ENCODE measurements around the gene C17orf67.

The C17orf67 gene

GRCh38 chr17:56765449-56765848 is 68.3 kb downstream of the C17orf67 start:
- peaks cover 17% of the 10 kb centered on the region; the same call in 1 of the 2 replicates for H3K27me3 ChIP-seq (ENCODE audit: control insufficient read depth, low read length)
- TF ChIP-seq EZH2phosphoT487 (IDR thresholded peaks at IDR 0.05; ENCODE audit: borderline replicate concordance, low read length) = no peak
- no peak for TF ChIP-seq CTCF (IDR thresholded peaks at IDR 0.05; ENCODE audit: low read depth, low read length, poor library complexity, severe bottlenecking)
- H3K27ac ChIP-seq (ENCODE audit: low read depth, low read length) = no peak overlapping the region
- H3K4me3 ChIP-seq (ENCODE audit: low read length) = no peak overlapping the region
- H3K4me1 ChIP-seq (ENCODE audit: control insufficient read depth, low read length) = no peaks in the 10 kb centered on the region
- no peaks in the 10 kb centered on the region for H3F3A ChIP-seq (ENCODE audit: control insufficient read depth, insufficient read depth)
- no peaks in the 10 kb centered on the region for H4K20me1 ChIP-seq (ENCODE audit: control insufficient read depth, insufficient read depth, low read depth, low read length)
- H3K4me2 ChIP-seq (ENCODE audit: low read length) = no peak overlapping the region
- H3K9me3 ChIP-seq (ENCODE audit: control insufficient read depth, insufficient read depth, low read length) = no peaks in the 10 kb centered on the region
- H3K9me2 ChIP-seq (replicated peaks; ENCODE audit: control insufficient read depth, low read length) = no peaks in the 10 kb centered on the region
- H3K79me2 ChIP-seq (ENCODE audit: control insufficient read depth, low read length) = no peaks in the 10 kb centered on the region
- H3K36me3 ChIP-seq (ENCODE audit: control insufficient read depth, low read length) = no peaks in the 10 kb centered on the region

- no peak overlapping the region for H3K4me2 ChIP-seq (ENCODE audit: low read length)
- H3K36me3 ChIP-seq (ENCODE audit: control insufficient read depth, low read length) = no peaks in the 10 kb centered on the region
- no peaks in the 10 kb centered on the region for H3K9me3 ChIP-seq (ENCODE audit: control insufficient read depth, insufficient read depth, low read length)
- H3K4me1 ChIP-seq (ENCODE audit: control insufficient read depth, low read length) = no peaks in the 10 kb centered on the region
- no peaks in the 10 kb centered on the region for H3K79me2 ChIP-seq (ENCODE audit: control insufficient read depth, low read length)
- H3F3A ChIP-seq (ENCODE audit: control insufficient read depth, insufficient read depth) = no peaks in the 10 kb centered on the region
- peaks cover 17% of the 10 kb centered on the region; the same call in 1 of the 2 replicates for H3K27me3 ChIP-seq (ENCODE audit: control insufficient read depth, low read length)
- no peaks in the 10 kb centered on the region for H3K9me2 ChIP-seq (replicated peaks; ENCODE audit: control insufficient read depth, low read length)
- no peaks in the 10 kb centered on the region for H4K20me1 ChIP-seq (ENCODE audit: control insufficient read depth, insufficient read depth, low read depth, low read length)
- no peak for TF ChIP-seq CTCF (IDR thresholded peaks at IDR 0.05; ENCODE audit: low read depth, low read length, poor library complexity, severe bottlenecking)
- no peak for TF ChIP-seq EZH2phosphoT487 (IDR thresholded peaks at IDR 0.05; ENCODE audit: borderline replicate concordance, low read length)
- H3K4me3 ChIP-seq (ENCODE audit: low read length) = no peak overlapping the region
- no peak overlapping the region for H3K27ac ChIP-seq (ENCODE audit: low read depth, low read length)
These were observed 70.7 kb downstream of the C17orf67 start for GRCh38 chr17:56762988-56763387.

- no peak overlapping the region for H3K4me2 ChIP-seq (ENCODE audit: low read length)
- H3K4me3 ChIP-seq (ENCODE audit: low read length) = no peak overlapping the region
- H3K27me3 ChIP-seq (ENCODE audit: control insufficient read depth, low read length) = peaks cover 17% of the 10 kb centered on the region; the same call in 1 of the 2 replicates
- TF ChIP-seq CTCF (IDR thresholded peaks at IDR 0.05; ENCODE audit: low read depth, low read length, poor library complexity, severe bottlenecking) = no peak
- no peak for TF ChIP-seq EZH2phosphoT487 (IDR thresholded peaks at IDR 0.05; ENCODE audit: borderline replicate concordance, low read length)
- H3K9me2 ChIP-seq (replicated peaks; ENCODE audit: control insufficient read depth, low read length) = no peaks in the 10 kb centered on the region
- H3K27ac ChIP-seq (ENCODE audit: low read depth, low read length) = no peak overlapping the region
- H3K9me3 ChIP-seq (ENCODE audit: control insufficient read depth, insufficient read depth, low read length) = no peaks in the 10 kb centered on the region
- H3K36me3 ChIP-seq (ENCODE audit: control insufficient read depth, low read length) = no peaks in the 10 kb centered on the region
- no peaks in the 10 kb centered on the region for H3K79me2 ChIP-seq (ENCODE audit: control insufficient read depth, low read length)
- H3K4me1 ChIP-seq (ENCODE audit: control insufficient read depth, low read length) = no peaks in the 10 kb centered on the region
- no peaks in the 10 kb centered on the region for H3F3A ChIP-seq (ENCODE audit: control insufficient read depth, insufficient read depth)
- no peaks in the 10 kb centered on the region for H4K20me1 ChIP-seq (ENCODE audit: control insufficient read depth, insufficient read depth, low read depth, low read length)
These were observed 71.6 kb downstream of the C17orf67 start for GRCh38 chr17:56762144-56762543.

Data from DOHH2 (cell line).